AG04450 (cell line): ENCODE results near the gene PRPF39. TPM values are rescaled to one million over a fixed set of nuclear protein-coding genes. Genes with fewer than 3 reads are reported as not detected.

Experiments used
- CTCF ChIA-PET: fragments of 300-600, 350-600 bp; formaldehyde crosslinking; extraction: SDS; loops from one replicate; lab custom pipeline; 2022; ENCODE audit warnings: antibody characterized with exemption, inconsistent platforms; lab: Charles Lee
- POLR2A ChIA-PET: fragments of 350-600 bp; formaldehyde crosslinking; extraction: SDS; loops from one replicate; lab custom pipeline; 2021; ENCODE audit warnings: antibody characterized with exemption, inconsistent platforms; lab: Yijun Ruan, JAX
- DNase-seq: peaks from one replicate; pipeline ENCODE4 v3.0.0-alpha.2; 2011; ENCODE audit warnings: low read depth, low spot score
- H3K27ac ChIP-seq: one replicate; pipeline ENCODE4 v1.5.1; 2012; ENCODE audit warnings: low read depth, low read length, control low read depth
- H3K27me3 ChIP-seq: one replicate; pipeline ENCODE4 v1.6.0; 2012; ENCODE audit warnings: low read length; ENCODE audit not compliant: control insufficient read depth, insufficient read depth
- H3K4me3 ChIP-seq: 2 replicates; pipeline ENCODE4 v1.5.1; 2011; ENCODE audit warnings: mild to moderate bottlenecking, low read depth, low read length, control low read depth
- H3K9me3 ChIP-seq: 2 replicates; pipeline ENCODE4 v1.5.1; 2012; ENCODE audit warnings: low read length; ENCODE audit not compliant: control insufficient read depth, insufficient read depth
- polyA plus RNA-seq: library from polyadenylated mRNA; depleted of rRNA; stranded (reverse); fragments of >200 nt; gene quantifications from 2 replicates; pipeline ENCODE4 v1.2.3, GENCODE V29; 2011
- TF ChIP-seq, protein P1 (sequence below): IDR thresholded peaks from 2 replicates; pipeline ENCODE4 v1.5.1; 2011; ENCODE audit warnings: low read depth, low read length, control low read depth, inconsistent platforms

PRPF39 gene
- polyA plus RNA-seq, 1 experiment = 48.6 TPM

- ChIA-PET POLR2A (no interaction called here), CTCF (no interaction called here)
- TF ChIP-seq, protein P1, sequence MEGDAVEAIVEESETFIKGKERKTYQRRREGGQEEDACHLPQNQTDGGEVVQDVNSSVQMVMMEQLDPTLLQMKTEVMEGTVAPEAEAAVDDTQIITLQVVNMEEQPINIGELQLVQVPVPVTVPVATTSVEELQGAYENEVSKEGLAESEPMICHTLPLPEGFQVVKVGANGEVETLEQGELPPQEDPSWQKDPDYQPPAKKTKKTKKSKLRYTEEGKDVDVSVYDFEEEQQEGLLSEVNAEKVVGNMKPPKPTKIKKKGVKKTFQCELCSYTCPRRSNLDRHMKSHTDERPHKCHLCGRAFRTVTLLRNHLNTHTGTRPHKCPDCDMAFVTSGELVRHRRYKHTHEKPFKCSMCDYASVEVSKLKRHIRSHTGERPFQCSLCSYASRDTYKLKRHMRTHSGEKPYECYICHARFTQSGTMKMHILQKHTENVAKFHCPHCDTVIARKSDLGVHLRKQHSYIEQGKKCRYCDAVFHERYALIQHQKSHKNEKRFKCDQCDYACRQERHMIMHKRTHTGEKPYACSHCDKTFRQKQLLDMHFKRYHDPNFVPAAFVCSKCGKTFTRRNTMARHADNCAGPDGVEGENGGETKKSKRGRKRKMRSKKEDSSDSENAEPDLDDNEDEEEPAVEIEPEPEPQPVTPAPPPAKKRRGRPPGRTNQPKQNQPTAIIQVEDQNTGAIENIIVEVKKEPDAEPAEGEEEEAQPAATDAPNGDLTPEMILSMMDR = no peak
- no peaks in the 10 kb centered on the region for H3K9me3 ChIP-seq
- no peaks in the 10 kb centered on the region for H3K27me3 ChIP-seq
- no peak overlapping the region for H3K27ac ChIP-seq
- no peak for DNase-seq
- H3K4me3 ChIP-seq = no peak overlapping the region
These were observed 32.0 kb upstream of the PRPF39 start for GRCh38 chr14:45051896-45052295.

DNA sequence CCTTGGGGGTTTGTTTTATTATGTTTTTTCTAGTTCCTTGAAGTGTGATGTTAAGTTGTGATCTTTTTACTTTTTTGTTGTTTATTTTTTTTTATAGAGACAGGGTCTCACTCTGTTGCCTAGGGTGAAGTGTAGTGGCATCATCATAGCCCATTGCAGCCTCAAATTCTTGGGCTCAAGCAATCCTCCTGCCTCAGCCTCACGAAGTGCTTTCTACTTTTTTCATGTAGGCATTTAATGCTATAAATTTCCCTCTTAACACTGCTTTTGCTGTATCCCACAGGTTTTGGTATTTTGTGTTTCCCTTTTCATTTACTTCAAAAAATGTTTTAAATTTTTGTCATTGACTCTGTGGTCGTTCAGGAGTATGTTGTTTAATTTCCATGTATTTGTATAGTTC is 26.6 kb upstream of the PRPF39 start:
- no peak for DNase-seq
- Histone ChIP-seq H3K4me3 (no peak overlapping the region), H3K27ac (no peak overlapping the region), H3K9me3 (no peaks in the 10 kb centered on the region), H3K27me3 (no peaks in the 10 kb centered on the region)
- ChIA-PET CTCF (no interaction called here), POLR2A (no interaction called here)
- TF ChIP-seq, protein P1 = no peak

- DNase-seq = no peak
- POLR2A ChIA-PET = no interaction called here
- Histone ChIP-seq H3K9me3 (no peaks in the 10 kb centered on the region), H3K27me3 (no peaks in the 10 kb centered on the region), H3K4me3 (no peak overlapping the region), H3K27ac (no peak overlapping the region)
- CTCF ChIA-PET = no interaction called here
- TF ChIP-seq, protein P1 = no peak
These were observed 26.0 kb upstream of the PRPF39 start for GRCh38 chr14:45057881-45058364.

DNA sequence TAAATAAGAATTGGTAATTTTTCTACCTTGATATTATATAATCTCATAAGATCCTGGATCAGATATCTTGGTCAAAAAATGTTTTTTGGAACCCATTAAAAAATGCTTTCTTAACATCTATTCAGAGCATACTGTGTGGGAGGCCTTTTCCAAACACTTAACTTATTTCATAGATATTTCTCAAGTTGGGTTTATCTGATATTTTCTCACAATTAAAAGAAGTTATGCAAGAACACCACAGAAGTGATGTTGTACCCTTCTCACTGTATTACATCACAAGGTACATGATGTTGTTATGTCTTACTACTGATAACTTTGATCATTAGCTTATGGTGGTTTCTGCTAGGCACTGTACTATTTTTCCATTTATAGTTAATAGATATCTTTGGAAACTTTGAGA is 23.4 kb upstream of the PRPF39 start:
- Histone ChIP-seq H3K27me3 (no peaks in the 10 kb centered on the region), H3K27ac (no peak overlapping the region), H3K9me3 (no peaks in the 10 kb centered on the region), H3K4me3 (no peak overlapping the region)
- ChIA-PET CTCF (no interaction called here), POLR2A (no interaction called here)
- TF ChIP-seq, protein P1 = no peak
- no peak for DNase-seq

DNA sequence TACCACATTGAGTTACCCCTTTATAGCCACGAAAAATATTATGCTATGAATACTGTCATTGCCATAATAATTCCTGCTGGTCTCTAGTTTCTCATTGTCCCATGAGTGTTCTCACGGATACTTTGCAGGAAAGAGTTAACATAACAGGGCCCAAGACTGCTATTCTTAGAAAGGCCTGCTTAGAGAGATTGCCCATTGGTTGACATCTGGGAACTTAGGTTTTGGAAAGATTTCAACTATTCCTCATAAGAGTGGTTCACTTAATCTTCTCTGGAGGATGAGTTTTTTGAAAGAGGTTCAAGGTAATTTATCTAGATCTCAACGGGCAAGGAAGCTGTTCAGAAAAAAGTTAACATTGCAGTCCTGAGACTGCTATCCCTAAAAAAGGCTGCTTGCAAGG is 18.4 kb upstream of the PRPF39 start:
- POLR2A ChIA-PET = no interaction called here
- no peak for DNase-seq
- Histone ChIP-seq H3K4me3 (no peak overlapping the region), H3K9me3 (no peaks in the 10 kb centered on the region), H3K27ac (no peak overlapping the region), H3K27me3 (no peaks in the 10 kb centered on the region)
- TF ChIP-seq, protein P1 = no peak
- CTCF ChIA-PET = no interaction called here
